ENCODE measurements around the gene UNCX.

UNCX gene

DNA sequence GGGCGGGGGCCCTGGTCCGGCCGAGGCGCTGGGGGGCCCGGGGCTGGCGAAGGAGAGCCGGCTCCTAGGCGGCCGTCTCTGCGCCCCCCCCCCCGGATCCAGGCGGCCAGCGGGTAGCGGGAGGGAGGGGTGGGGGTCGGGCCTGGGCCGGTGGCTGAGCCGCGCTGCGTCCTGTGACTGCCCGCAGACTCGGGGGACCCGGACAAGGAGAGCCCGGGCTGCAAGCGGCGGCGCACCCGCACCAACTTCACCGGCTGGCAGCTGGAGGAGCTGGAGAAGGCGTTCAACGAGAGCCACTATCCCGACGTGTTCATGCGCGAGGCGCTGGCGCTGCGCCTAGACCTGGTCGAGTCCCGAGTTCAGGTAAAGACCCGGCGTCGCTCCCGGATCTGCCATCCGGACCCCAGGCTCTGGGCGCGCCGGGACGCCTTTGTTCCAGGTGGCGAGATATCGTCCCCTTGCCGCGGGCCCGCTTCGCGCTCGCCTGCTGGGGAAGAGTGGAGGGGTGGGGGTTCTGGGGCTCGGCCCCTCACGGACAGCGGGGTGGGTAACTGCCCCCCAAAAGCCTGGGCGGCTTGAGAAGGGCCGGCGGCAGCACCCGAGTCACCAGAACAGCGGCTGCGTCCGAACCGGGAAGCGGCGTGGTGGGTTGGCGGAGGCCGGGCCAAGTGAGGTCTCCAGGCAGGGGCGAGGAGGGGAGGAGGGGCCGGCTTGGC, 819 bp downstream of the UNCX start:
- no peak for DNase-seq

DNA sequence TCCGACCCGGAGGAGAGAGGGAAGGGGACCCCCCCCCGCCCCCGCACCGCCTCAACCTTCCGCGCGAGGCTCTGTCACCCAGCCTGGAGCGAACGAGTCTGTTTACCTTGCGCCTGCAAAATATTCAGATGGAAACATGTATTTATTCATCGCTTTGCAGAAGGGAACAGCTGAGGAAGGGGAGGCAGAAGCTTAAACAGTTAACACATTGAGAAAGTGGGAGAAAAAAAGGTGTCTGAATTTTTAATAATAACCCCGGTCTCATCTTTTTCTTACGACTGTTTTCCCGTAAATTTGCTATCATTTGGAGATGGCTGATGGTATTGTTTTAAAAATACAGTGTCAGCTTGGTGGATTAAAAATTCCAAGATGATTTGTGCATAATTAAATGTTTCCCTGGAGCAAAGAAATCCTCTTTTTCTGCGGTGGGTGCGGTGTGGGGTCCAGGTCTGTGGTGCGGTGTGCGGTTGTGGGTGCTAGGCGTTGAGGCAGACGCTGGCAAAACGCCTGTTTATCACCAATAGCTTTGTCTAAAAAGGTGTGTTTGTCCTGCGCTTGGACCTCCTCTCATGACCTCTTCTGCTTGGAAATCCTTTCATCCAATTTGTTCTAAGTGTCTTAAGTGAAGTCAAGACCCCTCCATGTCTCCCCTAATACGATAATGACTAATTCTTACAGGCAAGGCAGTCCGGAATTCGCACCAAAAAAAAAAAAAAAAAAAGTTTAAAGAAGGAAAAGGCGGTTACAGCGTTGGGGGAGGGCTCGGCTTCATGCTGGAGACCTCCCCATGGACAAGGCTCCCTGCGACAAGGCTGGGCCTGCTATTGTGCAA, 1.6 kb downstream of the UNCX start:
- no peak for DNase-seq

DNA sequence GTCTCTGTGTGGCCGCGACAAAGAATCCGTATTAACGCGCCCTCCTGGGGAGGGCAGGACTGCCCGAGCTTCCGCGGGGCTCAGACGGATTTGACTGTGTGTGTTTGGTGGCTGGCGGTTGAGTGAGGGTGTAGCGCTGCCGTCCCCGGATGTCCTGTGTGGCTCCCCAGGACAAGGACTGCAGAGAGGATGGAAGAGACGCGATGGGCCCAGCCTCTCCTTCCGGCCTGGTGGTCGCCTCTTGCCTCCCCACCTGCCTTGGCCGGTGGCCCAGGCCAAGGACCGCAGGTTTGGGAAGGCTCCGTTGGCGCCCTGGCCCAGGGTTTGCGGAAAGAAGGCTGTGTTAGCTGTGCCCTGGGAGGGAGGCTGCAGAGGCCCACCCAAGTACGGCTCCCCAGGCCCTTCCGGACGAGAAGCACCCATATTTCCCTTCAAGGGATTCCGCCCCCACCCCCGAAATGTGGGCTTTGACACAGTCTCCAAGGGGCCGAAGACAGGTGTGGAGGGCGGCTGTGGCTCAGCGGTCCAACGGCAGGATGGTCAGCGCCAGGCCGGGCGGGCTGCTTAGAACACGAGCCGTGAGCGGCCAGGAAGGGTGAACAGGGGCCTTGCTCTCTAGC, 2.3 kb downstream of the UNCX start:
- no peak for DNase-seq

DNA sequence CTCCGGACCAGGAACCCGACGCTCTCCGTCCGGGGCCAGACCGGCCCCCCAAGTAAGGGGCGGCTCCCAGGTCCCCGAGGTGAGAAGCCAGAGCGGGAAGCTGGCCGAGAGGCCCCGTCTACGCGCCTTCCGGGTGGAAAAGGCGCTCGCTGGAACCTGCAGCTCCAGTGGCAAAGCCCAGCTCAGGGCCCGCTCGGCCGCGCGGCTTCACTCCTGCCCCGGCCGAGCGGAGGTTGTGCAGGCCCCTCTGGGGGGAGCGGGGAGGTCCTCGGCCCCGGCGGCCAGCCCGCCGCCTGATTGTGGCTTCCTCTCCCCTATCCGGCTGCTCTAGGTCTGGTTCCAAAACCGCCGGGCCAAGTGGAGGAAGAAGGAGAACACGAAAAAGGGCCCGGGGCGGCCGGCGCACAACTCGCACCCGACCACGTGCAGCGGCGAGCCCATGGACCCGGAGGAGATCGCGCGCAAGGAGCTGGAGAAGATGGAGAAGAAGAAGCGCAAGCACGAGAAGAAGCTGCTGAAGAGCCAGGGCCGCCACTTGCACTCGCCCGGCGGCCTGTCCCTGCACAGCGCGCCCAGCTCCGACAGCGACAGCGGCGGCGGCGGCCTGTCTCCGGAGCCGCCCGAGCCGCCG, 2.9 kb downstream of the UNCX start:
- DNase-seq: no peak

DNA sequence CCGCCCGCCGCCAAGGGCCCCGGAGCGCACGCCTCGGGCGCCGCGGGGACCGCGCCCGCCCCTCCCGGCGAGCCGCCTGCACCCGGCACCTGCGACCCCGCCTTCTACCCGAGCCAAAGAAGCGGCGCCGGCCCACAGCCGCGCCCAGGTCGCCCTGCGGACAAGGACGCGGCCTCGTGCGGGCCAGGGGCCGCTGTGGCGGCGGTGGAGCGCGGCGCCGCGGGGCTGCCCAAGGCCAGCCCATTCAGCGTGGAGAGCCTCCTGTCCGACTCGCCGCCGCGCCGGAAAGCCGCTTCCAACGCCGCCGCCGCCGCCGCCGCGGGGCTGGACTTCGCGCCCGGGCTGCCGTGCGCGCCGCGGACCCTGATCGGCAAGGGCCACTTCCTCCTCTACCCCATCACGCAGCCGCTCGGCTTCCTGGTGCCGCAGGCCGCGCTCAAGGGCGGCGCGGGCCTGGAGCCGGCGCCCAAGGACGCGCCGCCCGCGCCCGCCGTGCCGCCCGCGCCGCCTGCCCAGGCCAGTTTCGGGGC, 3.5 kb downstream of the UNCX start:
- DNase-seq: no peak

DNA sequence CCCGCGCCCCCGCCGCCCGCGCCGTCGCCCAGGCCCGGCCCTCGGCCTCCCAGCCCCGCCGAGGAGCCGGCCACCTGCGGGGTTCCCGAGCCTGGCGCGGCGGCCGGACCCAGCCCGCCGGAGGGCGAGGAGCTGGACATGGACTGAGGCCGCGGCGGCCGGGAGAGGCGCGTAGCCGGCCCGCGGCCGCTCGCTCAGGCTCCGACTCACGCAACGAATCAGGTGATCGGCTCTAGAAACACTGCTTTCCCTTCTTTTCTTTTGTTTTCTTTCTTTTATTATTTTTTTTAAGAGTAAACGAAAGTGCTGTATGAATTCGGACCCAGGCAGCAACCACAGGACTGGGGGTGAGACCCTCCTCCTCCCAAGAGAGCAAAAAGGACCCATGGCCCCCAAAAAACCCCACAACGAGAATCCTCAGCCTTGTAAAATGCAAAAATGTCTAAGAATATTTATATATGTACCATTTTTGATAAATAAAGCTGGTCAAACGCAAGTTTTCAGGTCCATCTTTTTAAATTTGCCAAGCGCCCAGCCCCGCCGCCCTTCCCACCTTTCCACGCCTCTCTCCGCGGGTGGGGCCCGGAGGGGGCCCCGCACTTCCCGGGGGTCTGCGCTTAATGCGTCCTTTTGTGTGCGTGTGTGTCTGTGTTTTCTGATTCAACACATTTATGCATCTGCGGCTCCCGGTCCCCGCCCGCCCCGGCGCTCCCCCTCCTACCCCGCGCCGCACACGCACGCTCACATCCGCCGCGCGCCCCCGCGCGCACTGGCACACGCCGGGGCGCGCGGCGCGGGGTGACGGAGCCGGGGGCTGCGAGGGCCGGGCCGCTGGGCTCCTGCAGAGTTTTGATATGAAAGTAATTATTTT, 4.4 kb downstream of the UNCX start:
- no peak for DNase-seq

DNA sequence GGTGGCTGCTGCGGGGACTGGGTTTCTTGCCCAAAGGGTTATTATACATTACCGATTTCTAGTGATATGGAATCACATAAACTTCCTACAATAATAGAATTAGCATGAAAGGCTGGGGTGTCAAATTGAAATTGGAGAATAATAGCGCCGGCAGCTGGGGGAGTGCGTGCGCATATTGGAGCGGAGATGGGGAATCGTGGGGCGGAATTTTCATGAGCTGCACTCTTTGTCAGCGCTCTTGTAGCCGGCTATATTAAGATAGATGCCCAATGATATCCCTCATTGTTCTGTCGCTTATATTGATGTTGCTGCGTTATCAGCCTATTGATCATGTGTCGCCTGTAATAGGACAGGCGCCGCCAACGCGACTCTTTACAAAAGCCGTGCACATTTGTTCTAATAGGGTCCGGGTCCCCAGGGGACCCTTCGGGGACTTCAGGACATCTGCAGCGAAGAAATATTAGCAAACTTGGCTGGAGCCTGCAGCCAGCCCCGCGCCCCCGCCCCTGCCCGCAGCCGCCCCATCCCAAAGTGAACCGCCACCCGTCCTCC, 5.1 kb downstream of the UNCX start:
- no peak for DNase-seq

DNA sequence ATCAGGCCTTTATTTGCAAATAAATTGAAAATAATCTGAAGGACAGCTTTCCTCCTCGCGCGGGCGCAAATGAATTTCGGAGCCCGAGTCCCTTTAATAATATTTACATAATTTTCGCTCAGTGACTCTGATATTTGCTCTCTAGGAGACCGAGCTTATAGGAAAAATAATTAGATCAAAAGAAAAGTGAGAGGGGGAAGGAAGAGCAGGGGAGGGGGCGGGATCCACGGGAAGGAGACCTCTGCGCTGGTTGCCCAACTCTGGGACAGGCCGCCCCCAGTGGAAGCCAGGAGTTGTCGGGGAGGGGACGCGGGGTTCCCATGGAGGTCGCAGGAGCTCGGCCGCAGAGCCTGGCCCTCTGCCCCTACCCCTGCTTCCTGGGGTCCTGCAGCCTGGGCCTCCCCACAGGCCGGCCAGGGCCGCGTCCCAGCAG, 5.8 kb downstream of the UNCX start:
- no peak for DNase-seq

DNA sequence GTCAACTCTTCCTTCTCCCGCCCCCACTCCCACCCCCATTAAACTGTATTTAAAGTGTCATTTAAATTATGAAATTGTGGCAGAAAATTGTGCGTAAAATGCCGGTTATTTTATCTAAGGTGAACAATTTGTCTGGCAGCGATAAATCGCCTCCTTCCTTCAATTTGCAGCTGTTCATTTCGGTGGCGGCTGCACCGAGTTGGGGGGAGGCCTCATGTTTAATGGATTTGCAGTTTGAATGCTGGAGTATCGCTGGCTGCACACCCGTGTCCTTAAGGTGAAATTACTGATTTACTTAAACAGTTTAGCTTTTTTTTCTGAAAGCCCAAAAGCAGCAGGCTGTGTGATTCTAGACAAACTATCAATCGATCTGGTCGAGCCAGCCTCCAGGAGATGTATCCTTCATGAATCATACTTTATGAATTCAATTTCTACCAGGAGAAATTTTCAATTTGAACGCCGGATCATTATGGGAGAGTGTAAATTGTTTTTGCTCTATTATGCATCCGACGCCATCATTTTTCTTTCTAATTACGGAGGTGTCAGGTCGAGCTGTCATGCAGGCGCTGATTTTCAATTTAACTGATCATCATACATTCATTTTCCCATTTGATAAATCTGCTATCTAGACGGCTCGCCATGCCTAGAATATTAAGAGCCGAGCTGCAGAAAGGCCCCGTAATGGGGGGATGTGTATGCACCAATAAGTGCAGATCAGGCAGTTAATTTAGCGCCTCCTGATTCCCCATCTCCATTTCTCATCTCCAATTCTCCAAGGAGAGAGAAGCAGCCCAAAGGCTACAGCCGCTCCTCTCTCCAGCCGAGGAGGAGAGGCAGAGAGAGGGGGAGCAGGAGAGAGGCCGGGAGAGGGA, 6.5 kb downstream of the UNCX start:
- DNase-seq: no peak

DNA sequence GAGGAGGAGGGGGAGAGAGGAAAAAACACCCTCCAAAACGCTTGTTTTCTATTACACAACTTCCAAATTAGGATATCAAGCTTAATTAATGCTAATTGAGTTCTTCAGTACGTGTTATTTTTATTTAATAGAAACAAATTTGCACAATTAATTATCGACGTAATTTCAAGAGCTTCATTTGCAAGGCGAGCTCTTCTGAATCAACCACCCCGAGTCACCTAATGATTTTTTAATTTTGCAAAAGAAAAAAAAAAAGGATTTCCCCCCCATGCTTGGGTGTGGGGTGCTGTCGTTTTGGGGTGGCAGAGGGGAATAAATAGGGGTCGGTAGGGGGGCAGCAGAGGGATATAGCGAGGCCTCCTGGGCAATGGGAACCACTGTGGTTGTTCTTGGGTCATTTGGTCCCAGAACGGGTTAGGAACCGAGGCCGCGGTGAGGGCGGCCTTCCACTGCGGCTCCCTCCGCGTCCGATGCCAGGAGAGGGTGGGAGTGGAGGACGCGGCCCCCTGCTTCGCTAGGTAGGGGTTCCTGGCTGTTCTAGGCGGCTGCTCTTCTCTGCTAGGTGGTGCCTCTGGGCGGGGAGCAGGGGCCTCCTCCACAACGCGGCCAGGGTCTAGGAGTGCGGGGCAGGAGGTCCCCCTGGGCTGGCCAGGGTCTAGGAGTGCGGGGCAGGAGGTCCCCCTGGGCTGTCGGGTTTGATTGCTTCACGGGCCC, 7.3 kb downstream of the UNCX start:
- no peak for DNase-seq

DNA sequence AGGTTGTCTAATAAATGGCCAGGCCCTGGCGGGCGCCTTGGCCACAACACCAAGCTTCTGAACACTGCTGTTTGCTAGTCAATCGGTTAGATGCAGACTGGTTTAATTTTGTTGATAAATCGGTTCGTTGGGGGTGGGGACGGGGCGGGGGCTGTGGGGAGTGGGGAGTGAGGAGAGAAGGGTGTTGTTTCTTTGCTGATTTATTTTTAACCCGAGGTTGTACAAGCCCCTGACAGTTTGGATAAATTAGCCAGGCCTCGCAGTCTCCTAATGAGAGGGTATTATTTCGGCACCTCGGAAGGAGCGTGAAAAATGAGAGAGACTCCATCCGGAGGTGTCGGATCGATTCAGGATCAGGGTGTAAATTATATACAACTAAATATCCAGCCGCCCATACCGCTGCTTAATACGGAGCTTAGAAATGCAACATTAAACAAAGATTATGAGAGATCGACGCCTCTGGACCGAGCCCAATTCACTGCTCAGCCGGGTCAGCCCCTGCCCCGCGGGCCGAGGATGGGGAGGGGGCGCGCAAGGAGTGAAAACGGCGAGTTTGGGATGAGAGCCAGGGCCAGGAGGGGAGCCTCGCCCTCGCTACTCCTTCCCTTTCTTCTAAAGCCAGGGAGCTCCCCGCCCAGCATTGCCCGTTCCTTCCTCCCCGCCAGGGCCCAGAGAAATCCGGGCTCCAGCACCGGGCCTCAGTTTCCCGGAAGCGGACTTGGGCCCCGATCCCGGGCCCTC, 8.0 kb downstream of the UNCX start:
- DNase-seq: no peak

DNA sequence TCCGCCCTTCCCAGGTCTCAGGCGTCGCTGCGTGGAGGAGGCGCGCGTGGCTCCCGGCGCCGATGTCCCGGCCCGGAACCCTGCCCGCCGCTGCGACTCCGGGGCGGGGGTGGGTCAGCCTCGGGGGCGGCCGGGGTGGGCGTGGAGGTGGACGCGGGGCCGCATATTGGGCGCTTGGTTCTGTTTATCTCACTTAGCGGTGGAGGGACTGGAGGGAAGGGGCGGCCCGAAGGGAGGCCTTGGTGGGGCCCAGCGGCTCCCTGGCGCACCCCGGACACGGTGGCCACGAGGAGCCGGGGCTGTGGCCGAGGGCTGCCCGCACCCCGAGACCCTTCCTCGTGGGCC, 8.6 kb downstream of the UNCX start:
- no peak for DNase-seq

DNA sequence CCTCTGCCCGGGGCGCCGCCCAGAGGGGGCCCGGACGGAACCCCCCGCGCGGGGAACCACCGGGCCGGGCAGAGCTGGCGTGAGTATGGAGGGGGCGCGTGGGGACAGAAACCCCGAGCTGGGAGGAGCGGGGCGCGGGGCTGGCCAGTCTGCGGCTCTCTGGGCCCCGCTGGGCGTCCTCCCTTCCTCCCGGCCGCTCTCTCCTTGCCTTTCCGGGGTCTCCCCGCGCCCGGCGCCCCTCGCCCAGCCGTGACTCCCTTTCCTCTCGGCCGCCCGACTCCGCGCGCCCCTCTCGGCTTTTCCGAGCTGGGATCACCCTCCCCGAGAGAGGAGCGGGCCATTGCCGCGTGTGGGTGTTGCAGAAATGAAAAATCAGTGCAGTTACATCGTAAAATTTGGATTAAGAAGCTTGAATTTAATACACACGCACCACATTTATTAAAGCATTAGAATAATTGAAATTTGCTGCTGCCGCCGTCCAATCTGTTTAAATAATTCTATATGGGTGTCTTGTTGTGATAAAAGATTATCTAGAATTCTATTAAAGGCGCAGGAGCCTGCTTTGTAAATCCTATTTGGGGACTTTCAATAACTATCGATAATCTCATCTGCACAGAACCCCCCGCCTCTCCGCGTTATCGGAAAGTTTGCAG, 9.1 kb downstream of the UNCX start:
- DNase-seq: no peak

DNA sequence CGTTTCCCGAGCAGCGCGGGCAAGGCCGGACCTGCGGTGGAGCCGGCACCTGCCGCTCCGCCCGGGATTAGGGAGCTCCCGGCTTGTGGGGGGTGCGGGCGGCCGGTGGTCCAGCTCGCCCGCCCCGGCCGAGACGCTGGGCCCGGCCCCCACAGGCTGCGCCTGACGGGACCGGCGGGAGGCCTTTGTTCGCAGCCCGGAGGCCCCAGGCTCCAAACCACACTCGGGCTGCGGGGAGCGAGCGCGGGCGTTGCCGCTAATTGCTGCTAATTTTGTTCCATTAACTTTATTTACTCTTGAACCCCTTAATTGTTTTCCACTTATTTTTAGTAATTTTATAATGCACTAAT, 9.6 kb downstream of the UNCX start:
- DNase-seq: no peak

DNA sequence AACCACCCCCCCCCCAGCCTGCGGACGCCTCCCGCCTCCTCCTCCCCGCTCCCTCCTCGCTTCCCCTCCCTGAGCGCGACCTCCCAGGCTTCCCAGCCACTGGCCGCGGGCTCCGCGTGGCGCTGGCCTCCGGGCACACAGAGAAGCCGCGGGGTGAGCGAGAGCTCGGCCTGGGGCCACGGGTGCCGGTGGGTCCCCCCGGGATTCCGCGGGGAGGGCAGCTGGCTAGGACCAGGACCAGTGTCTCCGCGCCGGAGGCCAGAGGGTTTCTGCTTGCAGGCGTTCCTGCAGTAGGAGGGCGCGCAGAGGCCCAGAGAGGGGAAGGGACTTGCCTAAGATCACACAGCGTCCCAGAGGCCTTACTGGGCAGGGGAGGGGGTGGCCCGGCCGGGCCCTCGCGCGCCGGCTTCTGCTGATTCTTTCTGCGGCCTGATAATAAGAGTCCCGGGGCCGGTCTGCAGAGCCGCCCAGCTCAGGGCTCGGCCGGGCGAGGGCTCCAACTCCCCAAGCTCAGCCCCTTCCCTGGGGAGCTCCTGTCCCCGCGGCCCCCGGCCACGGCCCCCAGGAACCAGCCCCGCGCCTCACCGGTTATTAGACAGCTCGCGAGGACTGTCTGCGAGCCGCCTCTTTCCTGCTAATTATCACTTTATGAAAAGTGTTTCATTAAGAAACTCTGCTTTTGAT, 10.1 kb downstream of the UNCX start:
- DNase-seq: no peak

DNA sequence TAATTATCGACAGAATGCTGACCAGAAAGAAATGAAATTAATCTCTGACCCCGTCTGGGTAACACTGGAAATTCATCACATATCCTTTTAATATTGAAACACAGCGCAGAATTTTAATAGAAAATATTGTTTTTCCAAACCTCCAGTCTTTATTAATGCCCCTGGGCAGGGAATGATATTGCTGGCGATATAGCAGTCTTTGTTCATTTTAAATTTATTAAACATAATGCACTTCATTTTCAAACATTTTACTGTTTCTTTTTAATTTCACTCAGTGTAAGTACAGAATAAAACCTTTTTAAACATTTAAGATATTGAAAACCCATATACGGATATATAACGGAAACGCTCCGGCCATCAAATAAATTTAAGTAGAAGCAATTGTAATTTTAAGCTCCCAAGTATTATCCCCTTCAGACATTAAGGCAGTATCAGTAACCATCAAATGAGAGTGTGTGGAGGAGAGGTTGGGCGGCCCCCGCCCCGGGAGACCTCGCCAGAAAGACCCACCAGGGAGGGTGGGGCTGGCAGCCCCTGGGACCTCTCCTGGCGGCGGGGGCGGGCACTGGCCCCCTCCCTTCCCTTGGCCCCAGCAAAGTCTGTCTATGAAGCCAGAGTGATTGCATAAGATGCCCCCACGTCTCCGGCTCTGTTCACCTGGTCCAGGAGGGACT, 10.8 kb downstream of the UNCX start:
- DNase-seq: no peak

DNA sequence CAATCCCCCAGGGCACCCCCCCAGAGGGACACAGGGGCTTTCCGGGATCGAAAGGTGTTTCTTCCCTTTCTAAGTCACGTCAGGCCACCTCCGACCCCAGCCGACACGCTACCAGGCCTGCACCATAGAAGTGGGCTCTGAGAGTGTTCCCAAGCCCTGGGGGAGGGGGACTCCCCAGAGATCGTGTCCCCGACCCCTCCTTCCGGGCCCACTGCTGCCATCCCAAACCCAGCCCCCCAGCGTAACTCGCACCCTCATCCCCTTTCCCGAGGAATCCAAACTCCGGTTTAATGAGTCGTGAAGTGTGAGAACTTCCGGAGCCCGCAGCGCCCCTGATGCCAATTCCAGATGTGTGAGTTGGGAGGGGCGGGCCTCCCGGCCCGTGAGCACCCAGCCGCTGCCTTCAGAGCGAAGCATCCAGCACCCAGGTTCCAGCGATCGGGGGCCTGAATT, 11.3 kb downstream of the UNCX start:
- DNase-seq: no peak
